Kidney (tissue), 14 donors: Measurements from ENCODE around the gene JPH3. TPM values are rescaled to one million over a fixed set of nuclear protein-coding genes. Genes with fewer than 3 reads are reported as not detected.

Experiments used
- DNase-seq, 5 donors: peaks; one replicate each; pipeline ENCODE4 v3.0.0-alpha.2; 2013 to 2020
- FAIRE-seq: peaks from 2 replicates; lab custom pipeline; 2012; peaks lifted over from hg19 to GRCh38; lab: Jason Lieb, UNC
- H3K27ac ChIP-seq, 2 donors: one replicate each; pipeline ENCODE4 v1.7.0; 2013; ENCODE audit warnings: low read depth in 2 of 2, low read length in 2 of 2, inconsistent platforms in 1 of 2
- H3K27me3 ChIP-seq: one replicate; pipeline ENCODE4 v1.7.1; 2013; ENCODE audit warnings: low read length, inconsistent platforms; ENCODE audit not compliant: control insufficient read depth, insufficient read depth
- H3K36me3 ChIP-seq, 3 donors: one replicate each; pipeline versions ENCODE4 v1.7.0 to v1.7.1; 2013; ENCODE audit warnings: low read length in 3 of 3, control low read depth in 1 of 3, inconsistent platforms in 1 of 3; ENCODE audit not compliant: insufficient read depth in 3 of 3, control insufficient read depth in 2 of 3
- H3K4me1 ChIP-seq, 3 donors: one replicate each; pipeline versions ENCODE4 v1.7.0 to v1.7.1; 2013; ENCODE audit warnings: low read length in 3 of 3, inconsistent platforms in 1 of 3, low read depth in 1 of 3; ENCODE audit not compliant: control insufficient read depth in 2 of 3, insufficient read depth in 2 of 3
- H3K4me3 ChIP-seq, 3 donors: one replicate each; pipeline versions ENCODE4 v1.7.0 to v1.8.1; 2013; ENCODE audit warnings: low read length in 3 of 3, control low read depth in 1 of 3, inconsistent platforms in 1 of 3
- H3K9ac ChIP-seq, 3 donors: one replicate each; pipeline versions ENCODE4 v1.7.0 to v1.7.1; 2013; ENCODE audit warnings: low read length in 3 of 3, control low read depth in 1 of 3, inconsistent platforms in 1 of 3
- H3K9me3 ChIP-seq, 3 donors: one replicate each; pipeline versions ENCODE4 v1.7.0 to v1.7.1; 2013; ENCODE audit warnings: low read length in 3 of 3, control low read depth in 1 of 3, inconsistent platforms in 1 of 3; ENCODE audit not compliant: control insufficient read depth in 2 of 3, insufficient read depth in 1 of 3
- CTCF ChIP-seq: IDR thresholded peaks from 3 replicates; pipeline ENCODE4 v1.5.1; 2012; ENCODE audit warnings: mild to moderate bottlenecking, moderate library complexity, borderline replicate concordance; ENCODE audit not compliant: insufficient read depth; ENCODE audit errors: extremely low read depth
- intact Hi-C: fragments of 100-400 bp; cut with DNase I; formaldehyde crosslinking; loops from one replicate; pipeline ENCODE4 v1.11.1; 2022
- polyA plus RNA-seq: library from polyadenylated mRNA; stranded (reverse); fragments of 350-450 nt; fragmentation: Illumina TruSeq; extraction: RNeasy Lipid Tissue Mini Kit (QIAGEN cat#74804); gene quantifications from one replicate; pipeline ENCODE4 v1.2.3, GENCODE V29; 2014; ENCODE audit warnings: low read depth, low replicate concordance; ENCODE audit not compliant: insufficient read depth
- total RNA-seq: library from RNA; stranded (reverse); fragmentation: NEBNext Ultra II Directional; extraction: Animal tissue kit (Norgen Biotek cat#: 25700); gene quantifications from one replicate; pipeline ENCODE4 v1.2.1, GENCODE V29; 2021
- donor health status: control.
- donor health status: control.
- donor health status: control.
- donor health status: control.
- donor health status: control.
- donor health status: DM: yes; HTN: yes; CAD: no.
- donor health status: Normal renal cell carcinoma (clear cell type).

Gene JPH3
- total and polyA plus RNA-seq, 2 donors from 2014 or later: 0.69 TPM; not detected in 1

GRCh38 chr16:87729266-87729954 is 127.1 kb downstream of the JPH3 start:
- TF ChIP-seq CTCF: no peak
- Histone ChIP-seq H3K27ac (no peak overlapping the region), H3K9ac (no peak overlapping the region), H3K36me3 (peaks cover 2 to 12% (median 9%) of the 10 kb centered on the region in 3 donors), H3K27me3 (no peaks in the 10 kb centered on the region), H3K9me3 (no peaks in the 10 kb centered on the region), H3K4me3 (no peak overlapping the region), H3K4me1 (no peaks in the 10 kb centered on the region)
- DNase-seq (no peak), FAIRE-seq (no peak)
- intact Hi-C loops: no loop called here

DNA sequence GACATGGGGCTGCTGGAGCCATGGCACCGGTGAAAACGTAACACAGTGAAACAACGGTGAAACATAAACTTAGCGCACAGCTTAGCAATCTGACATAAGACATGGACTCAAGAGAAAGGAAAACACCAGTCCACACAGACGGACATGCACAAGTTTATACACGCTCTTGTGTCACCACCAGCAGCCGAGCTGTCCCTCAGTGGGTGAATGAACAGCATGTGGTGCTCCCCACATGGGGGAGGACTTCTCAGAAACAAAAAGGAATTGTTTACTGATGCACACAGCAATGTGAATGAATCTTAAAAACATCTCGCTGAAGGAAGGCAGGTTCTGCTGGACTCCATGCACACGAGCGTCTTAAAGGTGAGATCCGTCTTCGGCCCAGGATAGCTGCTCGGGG is 129.3 kb downstream of the JPH3 start:
- no peak for DNase-seq
- H3K9me3 ChIP-seq: no peaks in the 10 kb centered on the region
- no peak overlapping the region for H3K27ac ChIP-seq
- no peak for TF ChIP-seq CTCF
- no peak for FAIRE-seq
- H3K9ac ChIP-seq: no peak overlapping the region
- no peak overlapping the region for H3K4me3 ChIP-seq
- intact Hi-C loops: no loop called here
- no peaks in the 10 kb centered on the region for H3K27me3 ChIP-seq
- H3K4me1 ChIP-seq: no peaks in the 10 kb centered on the region
- peaks cover 2 to 9% (median 7%) of the 10 kb centered on the region in 3 donors for H3K36me3 ChIP-seq

GRCh38 chr16:87733190-87733589 is 130.9 kb downstream of the JPH3 start:
- Histone ChIP-seq H3K9ac (no peak overlapping the region), H3K27me3 (no peaks in the 10 kb centered on the region), H3K9me3 (no peaks in the 10 kb centered on the region), H3K27ac (no peak overlapping the region), H3K4me1 (no peaks in the 10 kb centered on the region), H3K36me3 (peaks cover 2 to 9% (median 7%) of the 10 kb centered on the region in 3 donors), H3K4me3 (no peak overlapping the region)
- DNase-seq (no peak), FAIRE-seq (no peak)
- intact Hi-C loops: no loop called here
- TF ChIP-seq CTCF: no peak
